CD4-positive, alpha-beta T cell treated with Interleukin-21 for 1 hour (primary cell): ENCODE measurements around the gene SEL1L3.
"Not testable (repeated sequence)": the region's sequence is repeated elsewhere in the genome, so short reads cannot be mapped to it uniquely, and the experiment has no call there.

Experiments
- DNase-seq: peaks from one replicate; pipeline ENCODE4 v3.0.0-alpha.2; 2020

SEL1L3 gene

DNA sequence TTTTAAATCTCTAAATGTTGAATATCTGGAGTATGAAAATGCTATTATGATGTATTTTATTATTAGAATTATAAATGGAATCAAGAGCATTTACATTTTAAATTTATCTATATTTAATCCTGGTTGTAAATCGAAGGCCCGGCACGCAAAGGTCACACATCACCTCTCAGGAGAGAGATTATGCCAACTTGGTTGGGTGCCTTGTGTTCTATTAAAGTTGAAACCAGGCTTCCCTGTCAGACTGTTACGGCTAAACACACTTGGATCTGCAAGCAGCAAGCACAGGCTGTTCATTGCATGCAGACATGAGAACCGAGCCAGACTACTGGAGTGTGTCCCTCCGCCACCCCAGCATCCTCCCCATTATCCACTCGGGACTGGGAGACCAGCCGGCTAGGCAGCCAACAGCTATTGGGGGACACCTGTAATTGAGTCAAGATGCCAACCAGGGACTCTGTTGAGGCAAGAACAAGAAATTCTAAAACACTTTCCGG, 16.4 kb upstream of the SEL1L3 start:
- DNase-seq = no peak

DNA sequence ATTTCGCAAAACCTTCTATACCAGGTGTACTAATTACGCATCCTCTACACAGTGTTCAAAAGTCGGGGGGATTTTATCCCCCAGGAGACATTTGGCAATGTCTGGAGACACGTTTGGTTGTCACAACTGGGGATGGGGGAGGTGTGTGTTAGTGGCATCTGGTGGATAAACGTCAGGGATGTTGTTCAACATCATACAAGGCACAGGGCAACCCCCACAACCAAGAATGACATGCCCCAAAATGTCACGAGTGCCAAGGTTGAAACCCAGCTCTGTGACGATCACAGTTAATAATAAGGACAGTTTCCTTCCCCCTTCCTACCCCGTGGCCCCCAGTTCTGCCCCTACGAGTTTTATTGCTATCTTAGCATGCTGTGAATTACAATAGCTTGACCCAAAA, 15.9 kb upstream of the SEL1L3 start:
- DNase-seq = no peak

DNA sequence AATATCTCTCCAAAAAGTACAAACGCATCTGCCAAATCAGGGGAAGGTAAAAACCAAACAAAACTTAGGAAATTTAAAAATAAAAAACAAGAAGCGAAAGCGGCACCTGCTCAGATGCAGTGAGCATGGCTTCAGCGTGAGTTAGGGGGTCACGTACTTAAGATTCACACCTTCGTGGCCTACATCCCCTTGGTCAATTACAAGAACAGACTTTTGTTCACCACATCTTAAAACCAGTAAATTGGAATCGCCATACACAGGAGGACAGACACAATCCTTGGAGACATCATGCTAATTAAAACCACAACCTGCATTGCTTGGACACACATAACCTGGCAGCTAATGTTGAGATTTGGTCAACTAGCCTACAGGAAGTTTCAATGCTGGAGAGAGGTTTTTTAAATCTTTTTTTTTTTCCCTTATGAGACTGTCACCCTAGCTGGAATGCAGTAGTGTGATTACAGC, 12.5 kb upstream of the SEL1L3 start:
- no peak for DNase-seq

DNA sequence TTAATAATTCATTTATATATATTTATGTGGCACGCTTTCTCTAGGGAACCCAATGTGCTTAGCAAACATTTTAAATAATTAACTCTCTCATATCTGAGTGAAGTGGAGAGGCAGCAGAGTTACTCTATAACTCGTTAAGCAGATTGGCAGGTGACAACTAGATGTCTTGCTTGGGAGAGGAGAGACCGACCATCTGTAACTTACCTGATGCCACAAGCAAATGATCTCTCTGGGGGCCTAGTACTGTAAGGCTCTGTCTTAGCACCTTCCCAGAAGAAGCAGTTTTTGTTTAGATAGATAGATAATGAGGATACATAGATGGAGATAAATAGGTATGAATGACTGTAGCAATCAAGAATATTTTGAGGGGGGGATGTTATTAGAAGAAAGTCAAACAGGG, 11.9 kb upstream of the SEL1L3 start:
- no peak for DNase-seq

DNA sequence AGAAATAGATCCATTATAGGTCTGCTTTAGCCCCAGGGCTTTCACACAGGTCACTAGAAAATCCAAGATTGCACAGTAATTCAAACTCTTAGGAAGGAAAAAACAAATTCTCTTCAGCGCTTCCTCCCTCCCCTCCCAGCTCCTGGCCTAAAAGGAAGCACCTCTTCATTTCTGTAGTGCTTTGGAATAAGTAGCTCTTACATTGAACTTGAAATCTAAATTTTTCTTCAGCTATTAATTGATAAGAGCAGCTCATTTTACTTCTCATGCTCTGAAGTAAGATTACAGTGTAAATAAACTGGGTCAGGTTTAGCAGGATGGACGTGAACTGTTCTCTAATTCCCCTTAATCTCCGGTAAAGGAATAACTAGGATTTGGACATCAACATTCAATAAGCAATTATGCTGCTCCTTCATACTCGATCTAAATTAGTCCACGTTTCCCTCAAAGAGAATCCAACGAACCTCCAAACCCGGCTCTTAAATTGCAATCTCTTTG, 10.9 kb upstream of the SEL1L3 start:
- no peak for DNase-seq

DNA sequence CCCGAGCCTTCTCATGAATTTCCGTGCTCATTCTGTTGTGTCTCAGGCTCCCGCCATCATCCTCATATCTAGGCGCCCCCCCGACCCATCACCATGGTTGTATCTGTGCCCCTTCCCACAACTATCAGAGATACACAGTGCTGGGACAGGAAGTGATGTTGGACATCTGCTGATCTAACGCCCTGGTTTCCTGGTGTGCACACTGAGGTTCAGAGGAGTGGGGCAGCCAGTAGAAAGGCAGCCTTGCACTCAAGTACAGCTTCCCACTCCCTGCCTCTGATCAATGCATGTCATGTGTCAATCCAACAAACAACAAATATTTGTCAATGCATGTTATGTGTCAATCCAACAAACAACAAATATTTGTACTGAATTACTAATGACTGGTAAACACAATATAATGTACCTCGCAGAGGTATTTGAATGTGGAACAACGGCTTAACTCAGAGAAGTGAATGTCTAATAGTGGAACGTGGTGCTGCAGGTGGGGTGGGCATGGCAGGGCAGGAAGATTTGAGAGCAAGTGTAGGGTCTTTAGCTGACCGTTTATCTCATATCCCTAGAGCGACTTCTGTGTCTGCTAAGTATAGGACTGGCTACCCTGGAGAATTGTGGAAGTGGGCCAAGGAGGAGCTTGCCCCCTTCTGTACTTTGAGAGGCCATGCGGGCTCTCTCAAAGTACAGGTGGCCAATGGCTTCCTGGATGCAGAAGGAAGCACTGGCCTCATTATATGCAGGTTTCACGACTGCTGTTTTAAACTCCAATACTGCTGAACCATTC, 10.3 kb upstream of the SEL1L3 start:
- no peak for DNase-seq

DNA sequence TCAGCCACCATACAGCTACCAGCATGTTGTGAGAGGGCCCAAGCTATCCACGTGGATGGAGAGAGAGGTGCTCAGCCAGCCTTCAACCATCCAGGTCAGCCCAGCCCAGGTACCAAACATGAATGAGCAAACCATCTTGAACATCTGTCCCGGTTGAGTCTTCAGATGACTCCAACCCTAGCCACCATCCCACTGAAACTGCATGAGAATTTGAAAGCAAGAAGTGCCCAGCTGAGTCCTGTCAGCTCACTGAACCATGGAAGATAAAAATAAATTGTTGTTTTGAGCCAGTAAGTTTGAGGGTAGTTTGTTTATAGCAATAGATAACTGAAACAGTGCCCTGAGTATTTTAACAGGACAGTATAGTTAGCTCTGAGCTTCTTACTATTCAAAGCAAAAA, 7.3 kb upstream of the SEL1L3 start:
- DNase-seq = no peak

DNA sequence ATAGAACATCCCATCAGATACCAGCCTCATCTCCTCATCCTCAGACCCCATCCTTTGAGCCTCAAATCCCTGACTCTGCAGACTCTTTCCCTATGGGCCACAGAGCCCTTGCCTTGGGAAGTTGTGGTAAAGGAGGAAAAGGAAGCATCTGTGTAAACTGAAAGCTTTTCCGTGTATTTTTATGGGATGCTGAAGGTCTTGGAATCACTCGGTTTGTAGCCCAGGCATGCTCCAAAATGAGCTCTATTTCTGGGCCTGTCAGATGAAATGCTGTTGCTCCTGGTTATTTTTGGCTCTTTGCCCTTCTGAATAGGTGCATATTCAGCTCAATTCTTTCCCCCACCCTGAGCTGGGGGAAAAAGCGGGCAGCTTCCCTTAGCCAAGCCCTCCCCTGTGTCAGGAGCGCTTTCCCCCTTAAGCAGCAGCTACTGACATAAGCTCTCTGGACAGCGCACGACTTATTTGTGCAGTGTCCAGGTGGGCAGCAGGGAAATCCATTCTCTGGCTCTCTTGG, 5.0 kb upstream of the SEL1L3 start:
- no peak for DNase-seq

DNA sequence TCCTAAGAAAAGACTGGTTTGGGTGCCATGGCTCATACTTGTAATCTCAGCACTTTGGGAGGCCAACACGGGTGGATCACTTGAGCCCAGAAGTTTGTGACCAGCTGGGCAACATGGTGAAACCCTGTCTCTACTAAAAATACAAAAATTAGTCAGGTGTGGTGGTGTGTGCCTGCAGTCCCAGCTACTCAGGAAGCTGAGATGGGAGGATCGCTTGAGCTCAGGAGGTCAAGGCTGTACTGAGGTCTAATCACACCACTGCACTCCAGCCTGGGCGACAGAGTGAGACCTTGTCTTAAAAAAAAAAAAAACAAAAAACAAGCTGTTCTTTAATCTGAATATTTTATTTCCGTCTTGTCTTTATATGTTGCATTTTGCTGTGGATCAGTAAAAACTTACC, 3.6 kb upstream of the SEL1L3 start:
- DNase-seq = not testable (repeated sequence)

DNA sequence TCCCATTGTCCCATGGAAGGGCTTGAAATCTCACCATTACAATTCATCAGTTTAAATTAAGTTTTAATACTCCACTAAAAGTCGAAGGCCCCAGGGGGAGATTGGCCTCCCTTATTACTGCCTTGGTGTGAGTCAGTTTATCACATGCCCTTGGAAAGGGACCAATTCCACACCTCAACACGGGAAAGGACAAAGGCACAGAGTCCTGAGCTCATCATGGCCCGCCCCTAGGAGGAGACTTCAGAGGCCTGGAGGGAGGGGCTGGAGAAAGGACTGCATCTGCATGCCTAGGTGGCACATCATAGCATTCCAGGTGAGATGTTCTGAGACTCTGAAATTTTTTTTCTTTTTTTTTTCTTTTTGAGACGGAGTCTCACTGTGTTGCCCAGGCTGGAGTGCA, 2.8 kb upstream of the SEL1L3 start:
- no peak for DNase-seq

DNA sequence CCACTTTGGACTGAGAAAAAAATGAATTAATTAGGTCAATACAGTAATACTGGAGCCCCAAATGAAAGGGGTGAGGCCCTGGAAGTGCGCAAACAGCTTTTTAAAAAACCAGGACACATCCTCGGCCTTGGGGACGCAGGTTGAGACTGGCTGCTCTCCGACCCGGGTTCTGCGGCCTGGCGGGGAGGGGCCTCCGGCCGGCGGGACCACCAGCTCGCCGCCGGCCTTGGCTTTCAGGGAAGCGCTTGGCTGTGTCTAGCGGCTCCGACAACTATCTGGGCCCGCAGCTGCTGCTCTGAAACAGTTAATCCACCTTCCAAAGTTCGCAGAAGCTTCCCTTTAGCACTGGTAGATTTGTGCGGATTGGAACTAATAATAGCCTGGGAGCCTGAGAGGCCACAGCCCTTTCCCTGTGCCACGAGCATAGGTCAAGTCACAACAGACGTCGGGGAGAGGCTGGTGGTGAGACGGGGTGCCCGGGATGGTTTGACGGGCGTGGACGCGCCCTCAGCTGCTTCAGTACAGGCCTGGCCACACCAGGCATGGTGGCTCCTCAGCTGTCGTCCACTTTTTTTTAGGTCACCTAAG, 1.1 kb upstream of the SEL1L3 start:
- no peak for DNase-seq

DNA sequence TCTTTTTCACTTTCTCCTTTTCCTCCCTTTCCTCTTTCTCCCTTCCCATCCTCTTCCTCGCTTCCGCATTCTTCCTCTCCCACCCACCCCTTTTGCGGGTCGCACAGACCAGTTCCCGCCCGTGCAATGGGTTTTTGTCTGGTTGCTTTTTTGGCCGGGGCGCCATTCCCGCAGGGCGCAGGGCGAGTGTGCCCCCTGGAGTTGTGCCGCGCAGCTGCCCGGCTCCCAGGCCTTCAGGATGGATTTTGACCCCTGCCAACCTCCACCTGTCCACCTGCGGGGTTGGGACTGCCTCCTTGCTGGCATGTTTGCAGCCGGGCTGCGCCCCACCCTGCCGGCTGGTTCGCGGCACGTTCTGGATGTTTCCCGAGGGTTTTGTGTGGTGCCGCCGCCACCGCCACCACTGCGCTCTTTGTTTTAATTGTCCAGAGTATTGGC, 578 bp upstream of the SEL1L3 start:
- peak; percentile 24 for DNase-seq

DNA sequence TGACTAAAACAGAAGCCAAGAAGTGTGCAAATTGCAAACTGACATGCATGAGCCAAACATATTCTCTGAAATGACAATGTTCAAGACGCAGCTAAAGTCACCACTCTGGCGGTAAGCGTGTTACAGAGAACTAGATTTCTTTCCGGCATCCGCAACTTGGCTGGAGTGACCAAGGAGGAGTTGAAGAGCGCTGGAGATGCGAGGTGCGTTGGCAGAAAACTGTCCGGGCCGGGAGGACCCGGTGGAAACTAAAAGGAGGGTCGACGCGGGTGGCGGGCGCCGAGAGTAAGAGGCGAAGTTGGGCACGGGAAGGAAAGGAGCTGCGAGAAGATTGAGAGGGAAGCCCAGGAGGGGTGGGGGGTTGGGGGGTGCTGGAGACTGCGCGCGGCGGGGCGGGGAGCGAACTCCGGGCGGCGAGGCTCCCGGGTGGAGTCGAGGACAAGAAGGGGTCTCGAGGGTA, 807 bp downstream of the SEL1L3 start:
- peak; percentile 38 for DNase-seq

DNA sequence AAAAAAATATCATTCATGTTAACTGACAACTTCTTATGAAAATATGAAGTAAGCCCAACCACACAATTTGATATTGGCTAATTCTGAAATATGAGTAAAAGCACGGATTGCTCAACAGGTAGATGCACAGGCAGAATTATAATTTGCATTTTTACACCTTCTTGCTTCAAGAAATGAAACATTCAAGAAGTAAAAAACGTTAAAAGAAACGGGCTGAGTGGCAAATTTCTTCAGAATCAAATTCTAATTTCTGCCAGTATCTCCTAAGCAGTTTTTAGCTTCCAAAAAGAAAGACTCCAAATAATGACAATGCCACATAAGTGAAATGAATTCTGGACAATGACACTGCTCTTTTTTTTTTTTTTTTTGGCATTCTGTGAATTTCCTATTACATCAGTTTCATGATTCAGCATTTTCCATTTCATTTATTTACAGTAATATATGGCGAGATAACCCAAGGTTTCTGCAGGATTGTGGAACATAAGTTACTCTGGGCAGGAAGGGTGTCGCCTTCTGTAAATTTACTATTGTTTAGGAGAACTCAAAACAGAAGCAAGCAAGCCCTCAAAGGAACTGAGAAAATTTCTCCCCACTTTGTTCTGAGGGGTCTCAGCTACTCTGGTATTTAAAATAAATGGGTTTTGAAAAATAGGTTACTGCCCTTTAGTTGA, 1.4 kb downstream of the SEL1L3 start:
- no peak for DNase-seq

DNA sequence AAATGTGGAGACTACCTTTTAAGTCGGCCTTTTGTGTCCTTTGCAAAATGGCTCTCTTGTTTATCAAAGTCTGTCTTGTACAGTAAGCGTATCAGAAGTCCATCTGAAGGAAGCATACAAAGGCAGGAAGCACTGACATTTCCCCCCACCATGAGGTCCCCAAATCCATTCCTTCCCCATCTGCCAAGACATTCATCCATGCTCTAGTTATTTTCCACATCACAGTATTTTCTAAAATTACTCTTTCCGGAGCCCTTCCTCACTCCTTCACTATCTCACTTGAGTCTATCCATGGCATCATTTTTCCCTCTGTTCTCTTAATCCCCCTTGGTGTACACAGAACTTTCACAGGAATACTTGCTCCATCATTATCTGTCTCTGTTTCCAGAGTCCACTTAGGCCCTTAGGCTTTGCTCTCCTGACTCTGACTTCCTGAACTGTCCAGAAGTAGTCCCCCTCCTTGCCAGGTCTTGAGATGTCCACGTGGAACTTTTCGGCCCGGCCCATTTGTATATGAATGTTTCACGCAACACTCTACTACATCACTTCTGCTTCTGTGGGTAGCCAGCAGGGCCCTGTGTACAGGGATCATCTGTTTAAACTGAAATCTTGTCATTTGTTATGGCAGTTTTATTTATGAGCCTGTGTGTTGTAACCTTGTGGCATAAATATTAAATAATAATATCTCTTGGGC, 2.1 kb downstream of the SEL1L3 start:
- peak; percentile 46 for DNase-seq

DNA sequence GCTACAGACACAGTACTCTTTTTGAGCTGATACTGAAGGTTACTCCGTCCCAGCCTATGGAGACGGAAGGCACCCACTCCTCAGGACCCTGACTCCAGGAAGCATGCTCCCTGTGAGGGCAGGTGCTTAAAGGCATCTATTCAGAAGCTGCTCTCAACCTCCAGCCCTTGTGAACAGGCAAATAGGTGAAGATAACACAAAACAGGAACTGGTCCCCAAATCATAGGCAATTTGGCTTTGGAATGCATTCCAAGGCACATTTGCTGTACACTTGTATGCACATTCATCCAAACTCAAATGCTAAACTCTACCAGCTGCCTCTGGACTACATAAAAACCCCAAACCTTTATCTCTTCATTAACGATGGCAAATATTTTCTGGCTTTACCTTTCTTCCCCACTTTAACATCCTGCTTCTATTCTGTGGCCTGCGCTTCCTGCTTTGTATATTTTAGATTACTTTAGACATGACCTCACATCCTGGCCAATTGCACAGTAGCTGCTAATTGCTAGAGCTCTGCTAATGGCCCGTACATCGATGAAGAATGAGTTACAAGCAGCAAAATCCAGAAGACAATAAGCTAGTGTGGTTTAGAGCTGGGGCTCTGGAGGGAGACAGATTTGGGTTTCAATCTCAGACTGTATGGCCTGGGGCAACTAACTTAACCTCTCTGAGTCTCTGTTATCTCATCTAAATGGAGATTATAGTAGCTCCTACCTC, 3.2 kb downstream of the SEL1L3 start:
- DNase-seq = peak; percentile 74

DNA sequence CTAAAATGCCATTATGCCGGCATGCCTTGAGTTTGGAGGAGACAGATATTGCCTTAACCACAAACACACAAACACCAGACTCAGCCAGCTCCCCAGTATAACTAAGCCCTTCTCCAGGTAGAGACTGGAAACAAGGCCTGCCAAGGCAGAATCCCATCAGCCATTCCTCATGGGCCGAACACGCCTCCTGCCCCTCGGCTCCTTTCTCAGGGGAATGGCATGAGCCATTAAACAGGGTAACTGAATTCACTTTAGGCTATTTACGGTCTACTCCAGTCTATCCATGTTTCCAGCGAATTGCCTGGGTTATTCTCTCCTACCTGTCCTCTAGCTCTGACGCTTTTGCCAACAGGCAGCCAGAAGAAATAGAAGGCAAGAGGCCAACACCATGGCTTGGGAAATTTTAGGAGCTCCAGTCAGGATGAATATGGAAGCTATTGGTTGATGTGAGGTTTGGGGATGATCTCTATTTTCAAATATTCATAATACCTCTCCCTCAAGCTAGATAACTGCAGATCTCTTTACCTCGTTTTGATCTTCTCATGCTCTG, 4.9 kb downstream of the SEL1L3 start:
- DNase-seq = no peak

DNA sequence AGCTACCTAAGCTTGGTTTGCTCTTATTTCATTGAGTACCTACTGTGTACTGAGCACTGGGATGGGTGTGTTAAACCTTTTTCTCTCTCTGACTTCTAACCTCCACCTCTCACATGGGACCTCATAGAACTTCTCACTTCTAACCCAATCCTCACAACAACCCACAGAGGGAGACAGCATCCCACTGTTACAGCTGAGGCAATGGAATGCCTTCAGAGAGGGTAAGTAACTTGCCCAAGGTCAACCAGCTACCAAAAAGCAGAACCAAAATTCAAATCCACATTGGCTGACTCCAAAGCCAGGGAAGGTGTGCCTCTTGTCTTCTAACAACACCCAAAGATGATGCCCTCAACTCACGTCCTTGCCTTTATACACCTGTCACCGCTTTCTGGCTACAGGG, 5.4 kb downstream of the SEL1L3 start:
- DNase-seq = peak; percentile 28

DNA sequence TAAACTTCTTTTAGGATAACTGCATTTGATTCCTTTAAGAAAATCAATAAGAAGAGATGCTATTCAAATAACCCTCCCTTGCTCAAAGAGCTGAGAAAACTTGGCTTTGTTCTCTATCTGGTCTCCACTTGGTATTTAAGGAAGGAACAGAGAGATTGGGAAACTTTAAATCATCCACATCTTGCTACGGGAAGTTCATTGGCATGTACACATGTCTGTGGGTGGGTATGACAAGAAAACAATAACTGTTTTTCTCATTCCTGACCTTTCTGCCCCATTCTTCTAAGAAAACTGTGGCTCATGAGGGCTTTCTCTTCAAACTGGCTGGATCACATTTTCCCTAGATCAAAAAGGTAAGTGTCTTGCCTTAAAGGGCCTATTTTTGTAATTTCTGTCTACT, 6.0 kb downstream of the SEL1L3 start:
- DNase-seq = no peak

DNA sequence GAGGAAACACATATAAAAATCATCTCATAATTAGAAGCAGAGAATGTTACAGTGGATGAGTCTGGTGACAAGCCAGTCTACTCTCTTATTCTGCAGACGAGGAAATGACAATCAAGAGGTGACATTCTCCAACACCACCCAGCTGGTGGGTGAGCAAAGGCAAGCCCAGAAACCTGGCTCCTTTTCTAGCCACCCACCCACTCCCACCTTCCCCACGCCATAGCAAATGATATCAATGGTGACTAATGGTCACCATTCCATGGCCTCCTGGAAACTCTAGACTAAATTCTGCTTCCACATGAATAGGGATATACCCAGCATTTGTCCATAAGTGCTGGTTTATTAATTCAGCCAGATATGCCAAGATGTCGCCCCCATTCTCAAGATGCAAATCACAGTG, 10.7 kb downstream of the SEL1L3 start:
- DNase-seq = no peak

DNA sequence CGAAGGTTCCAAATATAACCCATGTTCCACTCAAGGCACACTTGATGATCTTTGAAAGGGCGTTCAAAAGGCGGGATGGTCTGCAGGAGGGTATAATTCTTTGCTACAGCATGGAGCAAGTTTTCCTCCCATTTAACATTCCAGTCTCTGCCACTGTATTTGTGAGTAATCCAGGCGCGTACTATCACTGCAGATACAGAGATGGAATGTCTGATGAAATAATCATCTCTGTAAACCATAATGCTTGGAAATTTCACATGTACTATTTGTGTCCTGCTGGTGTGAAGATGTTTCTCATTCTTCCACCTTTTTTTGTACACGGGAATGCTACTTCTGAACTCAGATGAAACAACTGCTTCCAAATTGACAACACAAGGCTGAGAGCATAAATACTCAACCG, 15.5 kb downstream of the SEL1L3 start:
- DNase-seq = no peak
